ENCODE results near the gene EFCAB6. TPM values are rescaled to one million over a fixed set of nuclear protein-coding genes. Genes with fewer than 3 reads are reported as not detected.

Gene EFCAB6, protein sequence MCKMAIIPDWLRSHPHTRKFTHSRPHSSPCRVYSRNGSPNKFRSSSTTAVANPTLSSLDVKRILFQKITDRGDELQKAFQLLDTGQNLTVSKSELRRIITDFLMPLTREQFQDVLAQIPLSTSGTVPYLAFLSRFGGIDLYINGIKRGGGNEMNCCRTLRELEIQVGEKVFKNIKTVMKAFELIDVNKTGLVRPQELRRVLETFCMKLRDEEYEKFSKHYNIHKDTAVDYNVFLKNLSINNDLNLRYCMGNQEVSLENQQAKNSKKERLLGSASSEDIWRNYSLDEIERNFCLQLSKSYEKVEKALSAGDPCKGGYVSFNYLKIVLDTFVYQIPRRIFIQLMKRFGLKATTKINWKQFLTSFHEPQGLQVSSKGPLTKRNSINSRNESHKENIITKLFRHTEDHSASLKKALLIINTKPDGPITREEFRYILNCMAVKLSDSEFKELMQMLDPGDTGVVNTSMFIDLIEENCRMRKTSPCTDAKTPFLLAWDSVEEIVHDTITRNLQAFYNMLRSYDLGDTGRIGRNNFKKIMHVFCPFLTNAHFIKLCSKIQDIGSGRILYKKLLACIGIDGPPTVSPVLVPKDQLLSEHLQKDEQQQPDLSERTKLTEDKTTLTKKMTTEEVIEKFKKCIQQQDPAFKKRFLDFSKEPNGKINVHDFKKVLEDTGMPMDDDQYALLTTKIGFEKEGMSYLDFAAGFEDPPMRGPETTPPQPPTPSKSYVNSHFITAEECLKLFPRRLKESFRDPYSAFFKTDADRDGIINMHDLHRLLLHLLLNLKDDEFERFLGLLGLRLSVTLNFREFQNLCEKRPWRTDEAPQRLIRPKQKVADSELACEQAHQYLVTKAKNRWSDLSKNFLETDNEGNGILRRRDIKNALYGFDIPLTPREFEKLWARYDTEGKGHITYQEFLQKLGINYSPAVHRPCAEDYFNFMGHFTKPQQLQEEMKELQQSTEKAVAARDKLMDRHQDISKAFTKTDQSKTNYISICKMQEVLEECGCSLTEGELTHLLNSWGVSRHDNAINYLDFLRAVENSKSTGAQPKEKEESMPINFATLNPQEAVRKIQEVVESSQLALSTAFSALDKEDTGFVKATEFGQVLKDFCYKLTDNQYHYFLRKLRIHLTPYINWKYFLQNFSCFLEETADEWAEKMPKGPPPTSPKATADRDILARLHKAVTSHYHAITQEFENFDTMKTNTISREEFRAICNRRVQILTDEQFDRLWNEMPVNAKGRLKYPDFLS (N-terminal part only)
- total RNA-seq (2022; extraction: Qiagen RNA extraction): 0.39 to 0.65 TPM (median 0.52 TPM) in 5 replicates

DNA sequence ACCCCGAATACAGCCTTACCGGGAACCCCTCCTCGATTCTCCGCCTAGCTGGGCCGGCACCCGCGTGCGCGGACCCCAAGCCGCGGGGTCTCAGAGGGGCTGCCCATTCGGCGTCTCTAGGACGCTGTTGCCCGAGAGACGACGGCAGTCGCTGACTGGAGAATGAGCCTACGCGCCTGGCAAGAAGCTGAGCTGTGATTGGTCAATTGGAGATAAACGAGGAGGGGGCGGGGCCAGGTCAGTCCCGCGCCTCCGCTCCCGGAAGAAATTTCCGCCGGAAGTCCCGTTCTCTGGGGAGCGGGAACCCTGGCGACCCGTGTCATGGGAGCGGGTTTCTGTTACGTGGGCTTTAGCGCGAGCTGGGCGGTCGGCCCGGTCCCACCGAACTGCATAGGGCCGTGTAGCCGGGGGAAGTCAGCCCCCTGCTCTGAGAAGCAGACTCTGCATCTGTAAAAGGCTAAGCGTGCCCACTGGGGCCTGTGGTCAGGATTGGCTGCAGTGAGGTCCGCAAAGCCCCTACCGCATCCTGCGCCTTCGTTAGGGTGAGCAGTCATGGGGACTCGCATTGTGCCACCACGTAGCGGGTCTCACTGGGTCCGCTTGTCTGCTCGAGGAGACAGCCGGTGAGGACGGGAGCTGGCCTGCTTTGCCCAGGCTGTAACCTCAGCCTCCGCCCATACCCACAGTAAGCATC lies at the start of gene EFCAB6:
Gene EFCAB6, minus strand, starts transcription at position 157 of the 694 bp plus-strand sequence. CDS start 29,987 bp downstream, outside the sequence.

Other genes starting within 250 kb of the EFCAB6 start
- 0.07 TPM in 1 of 5 replicates, not detected in the others for gene SULT4A1, start 50.2 kb upstream of the EFCAB6 start, total RNA-seq (2022; extraction: Qiagen RNA extraction)
- gene PNPLA5, start 79.7 kb upstream of the EFCAB6 start, total RNA-seq (2022; extraction: Qiagen RNA extraction): 0.03 to 0.14 TPM (median 0.05 TPM) in 3 of 5 replicates, not detected in the others
- gene PNPLA3, start 111.5 kb upstream of the EFCAB6 start, total RNA-seq (2022; extraction: Qiagen RNA extraction): 0.59 to 1.1 TPM (median 0.81 TPM) in 5 replicates
- 43.0 to 48.9 TPM (median 46.6 TPM) in 5 replicates for gene SAMM50, start 143.1 kb upstream of the EFCAB6 start, total RNA-seq (2022; extraction: Qiagen RNA extraction)
- 37.0 to 44.1 TPM (median 41.7 TPM) in 5 replicates for gene PARVB, start 212.0 kb upstream of the EFCAB6 start, total RNA-seq (2022; extraction: Qiagen RNA extraction)